ENCODE measurements around the gene POP7. TPM values are rescaled to one million over a fixed set of nuclear protein-coding genes. Genes with fewer than 3 reads are reported as not detected.

The POP7 gene
- total RNA-seq, 1 experiment from 2014 or later, result 151 TPM

GRCh38 chr7:100719523-100720278 is 13.8 kb downstream of the POP7 start:
- Histone ChIP-seq H3K9me3 (ENCODE audit: low read length) (no peaks in the 10 kb centered on the region), H3K79me2 (ENCODE audit: low read length) (no peaks in the 10 kb centered on the region), H3K9ac (ENCODE audit: low read length) (no peak overlapping the region), H3F3A (ENCODE audit: low read length, unreplicated experiment) (no peaks in the 10 kb centered on the region), H3K4me3 (ENCODE audit: low read length) (no peak overlapping the region), H3K4me2 (ENCODE audit: low read length) (no peak overlapping the region), H2AFZ (ENCODE audit: low read length) (no peak overlapping the region), H3K27ac (ENCODE audit: low read length) (no peak overlapping the region), H3K9me2 (replicated peaks; ENCODE audit: low read length) (no peaks in the 10 kb centered on the region), H4K20me1 (ENCODE audit: low read length) (no peaks in the 10 kb centered on the region), H3K36me3 (ENCODE audit: low read depth, low read length) (no peaks in the 10 kb centered on the region), H3K4me1 (ENCODE audit: insufficient read depth, low read length) (no peaks in the 10 kb centered on the region), H3K27me3 (ENCODE audit: low read length) (no peaks in the 10 kb centered on the region)
- BruUV-seq (replicated peaks), result no TSS peak
- peak; percentile 16 for DNase-seq
- CTCF ChIA-PET, result interaction anchor here (0.5 to 0.9 kb wide), 3 partner anchors 14 to 132 kb away, joined by 3 to 5 read pairs (median 5); partner anchors contain the start of gene POP7
- POLR2A ChIA-PET (ENCODE audit: unreplicated experiment), result no interaction called here
- TF ChIP-seq CTCF (conservative IDR thresholded peaks at IDR 0.05; ENCODE audit: low read depth, low read length), result peak; percentile 32
- no peak for TF ChIP-seq EZH2 (IDR thresholded peaks at IDR 0.05; ENCODE audit: low read length, unreplicated experiment)
- peak; percentile 45; the same call in 1 of the 2 replicates for ATAC-seq
- intact Hi-C loops (cut with micrococcal nuclease), result no loop called here

GRCh38 chr7:100720279-100720670 is 14.4 kb downstream of the POP7 start, which contains the start of gene EPO:
Gene EPO, plus strand, starts transcription at chr7:100720468. Its CDS starts 513 bp downstream, at chr7:100720981.
- no peaks in the 10 kb centered on the region for H4K20me1 ChIP-seq (ENCODE audit: low read length)
- H3K9me2 ChIP-seq (replicated peaks; ENCODE audit: low read length), result no peaks in the 10 kb centered on the region
- TF ChIP-seq EZH2phosphoT487 (IDR thresholded peaks at IDR 0.05; ENCODE audit: borderline replicate concordance, low read length), result no peak
- no peak for TF ChIP-seq CTCF (conservative IDR thresholded peaks at IDR 0.05; ENCODE audit: low read depth, low read length)
- no peak for DNase-seq
- no peaks in the 10 kb centered on the region for H3K36me3 ChIP-seq (ENCODE audit: low read depth, low read length)
- intact Hi-C loops (cut with micrococcal nuclease), result no loop called here
- ChIA-PET POLR2A (ENCODE audit: unreplicated experiment) (no interaction called here), CTCF (interaction anchor here (0.7 kb wide), 1 partner anchor 74 kb away, joined by 5 read pairs; no protein-coding TSS in a partner anchor)
- no peak within 1 kb of the TSS for H3K4me3 ChIP-seq (ENCODE audit: low read length)
- H3K79me2 ChIP-seq (ENCODE audit: low read length), result no peaks in the 10 kb centered on the region
- BruUV-seq (replicated peaks), result no TSS peak
- H3K9me3 ChIP-seq (ENCODE audit: low read length), result no peaks in the 10 kb centered on the region
- no peaks in the 10 kb centered on the region for H3K4me1 ChIP-seq (ENCODE audit: insufficient read depth, low read length)
- H3F3A ChIP-seq (ENCODE audit: low read length, unreplicated experiment), result no peaks in the 10 kb centered on the region
- no peak for ATAC-seq
- H3K27ac ChIP-seq (ENCODE audit: low read length), result no peak within 1 kb of the TSS
- no peak within 1 kb of the TSS for H2AFZ ChIP-seq (ENCODE audit: low read length)
- H3K4me2 ChIP-seq (ENCODE audit: low read length), result no peak within 1 kb of the TSS
- no peaks in the 10 kb centered on the region for H3K27me3 ChIP-seq (ENCODE audit: low read length)
- no peak within 1 kb of the TSS for H3K9ac ChIP-seq (ENCODE audit: low read length)
